ENCODE measurements around the gene SLC2A14. TPM values are rescaled to one million over a fixed set of nuclear protein-coding genes. Genes with fewer than 3 reads are reported as not detected.
A peak's percentile ranks its signal among the peaks of the same experiment; 100 is the strongest.
"Not testable (repeated sequence)": the region's sequence is repeated elsewhere in the genome, so short reads cannot be mapped to it uniquely, and the experiment has no call there.

SLC2A14 gene
- total and polyA plus RNA-seq, 12 donors: 0.22 to 0.95 (median 0.39) TPM; not detected in 9

DNA sequence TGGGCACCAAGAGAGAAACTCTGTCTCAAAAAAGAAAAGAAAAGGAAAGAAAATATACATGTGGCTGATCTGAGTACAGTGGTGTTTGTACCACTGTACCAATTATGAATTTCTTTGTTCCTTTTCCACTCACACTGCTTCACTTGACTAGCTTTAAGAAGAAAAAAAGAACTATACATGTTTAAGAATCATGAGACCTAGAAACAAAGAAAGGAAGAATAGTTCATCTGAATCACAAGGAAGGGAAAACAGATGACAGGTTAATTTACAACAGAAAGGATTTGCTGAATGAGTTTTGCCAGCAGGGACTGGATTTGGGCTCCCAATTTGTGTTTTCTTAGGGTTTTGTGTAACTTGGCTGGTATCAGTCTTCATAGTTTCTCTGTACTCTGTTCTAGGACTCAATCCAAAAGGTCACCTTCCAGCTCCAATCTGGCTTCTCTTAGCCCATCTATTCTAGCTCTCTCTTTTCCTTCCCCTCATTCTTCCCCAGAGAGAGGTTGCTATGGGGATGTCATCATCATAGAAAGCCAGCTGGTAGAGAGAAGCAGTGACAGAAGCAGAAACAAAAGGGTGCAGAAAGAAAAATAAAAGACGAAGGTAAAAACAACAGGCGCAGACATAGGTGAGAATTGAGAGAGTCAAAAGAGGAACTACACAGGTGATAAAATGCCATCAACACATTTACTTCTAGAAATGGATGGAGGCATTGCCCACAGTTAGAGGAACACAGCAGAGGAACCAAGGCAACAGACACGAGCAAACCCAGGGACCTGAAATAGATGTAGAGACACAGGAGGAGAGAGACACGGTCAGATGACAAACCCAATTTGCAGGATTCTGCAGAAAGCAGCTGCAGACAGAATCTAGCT, 25.3 kb downstream of the SLC2A14 start:
- H3K27ac ChIP-seq; H3K4me1 ChIP-seq; H3K36me3 ChIP-seq; intact Hi-C loops (cut with DNase I); H3K9me3 ChIP-seq; H3K4me3 ChIP-seq: not testable (repeated sequence)
- DNase-seq (peak in 1 of 2 donors; percentile 7), ATAC-seq (peak in 4 of 8 donors; percentile 11 to 75 (median 60))
- 8 to 25% methylated on average over 2 of the region's 4 CpGs for WGBS, 2 donors
- H3K27me3 ChIP-seq: peaks cover 0 to 51% (median 21%) of the 10 kb centered on the region in 7 donors

GRCh38 chr12:7844116-7844515, 28.6 kb downstream of the SLC2A14 start:
- 58 to 75% methylated on average over 5 of the region's 5 CpGs for WGBS, 2 donors
- intact Hi-C loops (cut with DNase I): no loop called here

GRCh38 chr12:7843583-7843982, 29.1 kb downstream of the SLC2A14 start:
- DNase-seq: not testable (repeated sequence)
- 38 to 43% methylated on average over 3 to 4 of the region's 9 CpGs for WGBS, 2 donors
- peak in 6 of 8 donors; percentile 46 to 79 (median 66) for ATAC-seq

More at GRCh38 chr12:7844116-7844515, 28.6 kb downstream of the SLC2A14 start:
- no peak for DNase-seq
- H3K27ac ChIP-seq: peak overlapping the region in 1 of 10 donors; percentile 60
- ATAC-seq: no peak
- H3K4me3 ChIP-seq: no peak overlapping the region
- no peaks in the 10 kb centered on the region for H3K36me3 ChIP-seq
- TF ChIP-seq, protein P1, sequence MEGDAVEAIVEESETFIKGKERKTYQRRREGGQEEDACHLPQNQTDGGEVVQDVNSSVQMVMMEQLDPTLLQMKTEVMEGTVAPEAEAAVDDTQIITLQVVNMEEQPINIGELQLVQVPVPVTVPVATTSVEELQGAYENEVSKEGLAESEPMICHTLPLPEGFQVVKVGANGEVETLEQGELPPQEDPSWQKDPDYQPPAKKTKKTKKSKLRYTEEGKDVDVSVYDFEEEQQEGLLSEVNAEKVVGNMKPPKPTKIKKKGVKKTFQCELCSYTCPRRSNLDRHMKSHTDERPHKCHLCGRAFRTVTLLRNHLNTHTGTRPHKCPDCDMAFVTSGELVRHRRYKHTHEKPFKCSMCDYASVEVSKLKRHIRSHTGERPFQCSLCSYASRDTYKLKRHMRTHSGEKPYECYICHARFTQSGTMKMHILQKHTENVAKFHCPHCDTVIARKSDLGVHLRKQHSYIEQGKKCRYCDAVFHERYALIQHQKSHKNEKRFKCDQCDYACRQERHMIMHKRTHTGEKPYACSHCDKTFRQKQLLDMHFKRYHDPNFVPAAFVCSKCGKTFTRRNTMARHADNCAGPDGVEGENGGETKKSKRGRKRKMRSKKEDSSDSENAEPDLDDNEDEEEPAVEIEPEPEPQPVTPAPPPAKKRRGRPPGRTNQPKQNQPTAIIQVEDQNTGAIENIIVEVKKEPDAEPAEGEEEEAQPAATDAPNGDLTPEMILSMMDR (IDR thresholded peaks at IDR 0.05): no peak
- H3K4me1 ChIP-seq: peaks cover 0 to 5% (median 0%) of the 10 kb centered on the region in 9 donors
- H3K27me3 ChIP-seq: peaks cover 0 to 36% (median 14%) of the 10 kb centered on the region in 7 donors
- H3K9me3 ChIP-seq: no peaks in the 10 kb centered on the region

GRCh38 chr12:7843149-7843548, 29.6 kb downstream of the SLC2A14 start:
- Histone ChIP-seq H3K27ac (peak overlapping the region in 3 of 10 donors; percentile 25 to 85 (median 53)), H3K27me3 (peaks cover 0 to 32% (median 9%) of the 10 kb centered on the region in 7 donors), H3K4me3 (peak overlapping the region in 1 of 10 donors; percentile 23)
- H3K9me3 ChIP-seq; intact Hi-C loops (cut with DNase I); H3K36me3 ChIP-seq; H3K4me1 ChIP-seq: not testable (repeated sequence)
- 30 to 43% methylated on average over 4 to 5 of the region's 8 CpGs for WGBS, 2 donors
- ATAC-seq (peak; percentile 58 to 90 (median 81)), DNase-seq (peak in 1 of 2 donors; percentile 8)

More at GRCh38 chr12:7843583-7843982, 29.1 kb downstream of the SLC2A14 start:
- H3K36me3 ChIP-seq; intact Hi-C loops (cut with DNase I); H3K4me3 ChIP-seq; H3K4me1 ChIP-seq; H3K9me3 ChIP-seq: not testable (repeated sequence)
- Histone ChIP-seq H3K27ac (peak overlapping the region in 1 of 10 donors; percentile 60), H3K27me3 (peaks cover 0 to 32% (median 9%) of the 10 kb centered on the region in 7 donors)

- H3K4me3 ChIP-seq; intact Hi-C loops (cut with DNase I); ATAC-seq: not testable (repeated sequence)
Observed at GRCh38 chr12:7842444-7842843, 30.3 kb downstream of the SLC2A14 start.

GRCh38 chr12:7839848-7840247, 32.9 kb downstream of the SLC2A14 start:
- H3K4me3 ChIP-seq; intact Hi-C loops (cut with DNase I); ATAC-seq; DNase-seq; H3K9me3 ChIP-seq; H3K4me1 ChIP-seq; H3K36me3 ChIP-seq; H3K27ac ChIP-seq: not testable (repeated sequence)
- 82 to 85% methylated on average over 7 of the region's 7 CpGs for WGBS, 2 donors
- H3K27me3 ChIP-seq: peaks cover 0 to 24% (median 9%) of the 10 kb centered on the region in 7 donors

More at GRCh38 chr12:7842444-7842843, 30.3 kb downstream of the SLC2A14 start:
- DNase-seq, H3K4me1 ChIP-seq, H3K36me3 ChIP-seq, H3K9me3 ChIP-seq: not testable (repeated sequence)
- Histone ChIP-seq H3K27me3 (peaks cover 0 to 32% (median 9%) of the 10 kb centered on the region in 7 donors), H3K27ac (peak overlapping the region in 1 of 10 donors; percentile 85)
- WGBS, 2 donors: 80 to 85% methylated on average over 9 of the region's 9 CpGs

- peak in 1 of 2 donors; percentile 28 for DNase-seq
- H3K9me3 ChIP-seq; H3K36me3 ChIP-seq; H3K27ac ChIP-seq; H3K4me3 ChIP-seq; intact Hi-C loops (cut with DNase I); H3K4me1 ChIP-seq: not testable (repeated sequence)
- peaks cover 0 to 17% (median 9%) of the 10 kb centered on the region in 7 donors for H3K27me3 ChIP-seq
- ATAC-seq: peak in 1 of 8 donors; percentile 58
- WGBS, 2 donors: 9 to 29% methylated on average over 8 of the region's 10 CpGs
Observed at GRCh38 chr12:7839226-7839625, 33.5 kb downstream of the SLC2A14 start.

All from heart right ventricle (tissue), 16 donors.